MM.1S (cell line): ENCODE data around the gene TMEM154.

Source experiments
- DNase-seq: peaks from one replicate; pipeline ENCODE4 v3.0.0-alpha.2; 2015
- H2AFZ ChIP-seq: fragments of 300-600 bp; sonication (generic); 2 replicates; pipeline ENCODE4 v1.6.0; 2016; ENCODE audit warnings: antibody characterized with exemption, low read length
- H3F3A ChIP-seq: fragments of 300-600 bp; sonication (generic); 2 replicates; pipeline ENCODE4 v1.6.1; 2016; ENCODE audit warnings: mild to moderate bottlenecking, antibody characterized with exemption, low read length, moderate library complexity, mixed read lengths; ENCODE audit not compliant: insufficient read depth
- H3K27ac ChIP-seq: fragments of 300-600 bp; sonication (generic); 2 replicates; pipeline ENCODE4 v1.5.1; 2016; ENCODE audit warnings: mild to moderate bottlenecking, low read length
- H3K27me3 ChIP-seq: fragments of 300-600 bp; sonication (generic); replicated peaks from 2 replicates; pipeline ENCODE4 v1.6.0; 2016; ENCODE audit warnings: low read length; ENCODE audit not compliant: insufficient read depth
- H3K36me3 ChIP-seq: fragments of 300-600 bp; sonication (generic); replicated peaks from 2 replicates; pipeline ENCODE4 v1.6.1; 2016; ENCODE audit warnings: mild to moderate bottlenecking, low read length, mixed read lengths; ENCODE audit not compliant: insufficient read depth
- H3K4me1 ChIP-seq: fragments of 300-600 bp; sonication (generic); 2 replicates; pipeline ENCODE4 v1.6.1; 2016; ENCODE audit warnings: low read length, mixed read lengths
- H3K4me2 ChIP-seq: fragments of 300-600 bp; sonication (generic); 2 replicates; pipeline ENCODE4 v1.6.0; 2016; ENCODE audit warnings: low read depth, low read length
- H3K4me3 ChIP-seq: fragments of 300-600 bp; sonication (generic); 2 replicates; pipeline ENCODE4 v1.5.1; 2016; ENCODE audit warnings: low read length, mixed read lengths
- H3K79me2 ChIP-seq: fragments of 300-600 bp; sonication (generic); 2 replicates; pipeline ENCODE4 v1.6.1; 2016; ENCODE audit warnings: mixed run types, low read length, mixed read lengths
- H3K9ac ChIP-seq: fragments of 300-600 bp; sonication (generic); 2 replicates; pipeline ENCODE4 v1.6.1; 2016; ENCODE audit warnings: low read length, mixed read lengths
- H3K9me2 ChIP-seq: fragments of 300-600 bp; sonication (generic); replicated peaks from 2 replicates; pipeline ENCODE4 v1.6.1; 2016; ENCODE audit warnings: mild to moderate bottlenecking, low read length, mixed read lengths; ENCODE audit not compliant: insufficient read depth
- H3K9me3 ChIP-seq: fragments of 300-600 bp; sonication (generic); replicated peaks from 2 replicates; pipeline ENCODE4 v1.6.1; 2016; ENCODE audit warnings: mild to moderate bottlenecking, low read length, mixed read lengths; ENCODE audit not compliant: insufficient read depth
- H4K20me1 ChIP-seq: fragments of 300-600 bp; sonication (generic); 2 replicates; pipeline ENCODE4 v1.6.1; 2016; ENCODE audit warnings: mild to moderate bottlenecking, low read length, moderate library complexity, mixed read lengths; ENCODE audit not compliant: insufficient read depth
- CTCF ChIP-seq: fragments of 300-600 bp; sonication (generic); IDR thresholded peaks from 2 replicates; pipeline ENCODE4 v1.5.1; 2016; ENCODE audit warnings: antibody characterized with exemption, low read length, mixed read lengths
- EZH2 ChIP-seq: fragments of 300-600 bp; sonication (generic); optimal IDR thresholded peaks from 2 replicates; pipeline ENCODE3; 2017; ENCODE audit warnings: low read depth, mild to moderate bottlenecking, antibody characterized with exemption, low read length, mixed read lengths
- EZH2phosphoT487 ChIP-seq: fragments of 300-600 bp; sonication (generic); IDR thresholded peaks from 2 replicates; pipeline ENCODE4 v1.6.1; 2018; ENCODE audit warnings: antibody characterized with exemption, low read length

Gene TMEM154

DNA sequence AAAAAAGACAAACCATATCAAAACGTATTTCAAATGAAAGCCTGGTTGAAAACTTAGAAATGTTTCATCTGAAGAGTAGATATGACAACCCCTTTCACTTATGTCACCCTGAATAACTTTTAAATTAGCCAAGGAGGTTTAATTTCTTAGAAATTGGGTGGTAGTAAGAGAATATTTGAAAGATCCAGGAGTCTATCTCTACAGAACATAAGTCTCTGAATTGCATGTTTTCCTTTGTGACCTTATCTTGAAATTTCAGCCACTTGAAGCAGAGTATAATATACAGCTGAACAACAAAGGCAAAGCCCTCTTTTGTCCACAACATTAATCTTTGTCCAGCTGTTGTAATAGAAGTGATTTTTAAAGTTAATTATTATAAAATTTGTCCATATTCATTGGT is 49.5 kb downstream of the TMEM154 start:
- Histone ChIP-seq H3K9me3 (no peaks in the 10 kb centered on the region), H3K4me1 (peaks cover 9% of the 10 kb centered on the region; the same call in 1 of the 2 replicates), H3F3A (peaks cover 3% of the 10 kb centered on the region; the same call in 1 of the 2 replicates), H3K36me3 (no peaks in the 10 kb centered on the region), H3K9ac (no peak overlapping the region), H3K4me3 (no peak overlapping the region), H4K20me1 (no peaks in the 10 kb centered on the region), H2AFZ (no peak overlapping the region), H3K9me2 (no peaks in the 10 kb centered on the region), H3K27me3 (no peaks in the 10 kb centered on the region), H3K27ac (no peak overlapping the region), H3K4me2 (no peak overlapping the region), H3K79me2 (no peaks in the 10 kb centered on the region)
- TF ChIP-seq EZH2 (no peak), CTCF (no peak)
- no peak for DNase-seq

DNA sequence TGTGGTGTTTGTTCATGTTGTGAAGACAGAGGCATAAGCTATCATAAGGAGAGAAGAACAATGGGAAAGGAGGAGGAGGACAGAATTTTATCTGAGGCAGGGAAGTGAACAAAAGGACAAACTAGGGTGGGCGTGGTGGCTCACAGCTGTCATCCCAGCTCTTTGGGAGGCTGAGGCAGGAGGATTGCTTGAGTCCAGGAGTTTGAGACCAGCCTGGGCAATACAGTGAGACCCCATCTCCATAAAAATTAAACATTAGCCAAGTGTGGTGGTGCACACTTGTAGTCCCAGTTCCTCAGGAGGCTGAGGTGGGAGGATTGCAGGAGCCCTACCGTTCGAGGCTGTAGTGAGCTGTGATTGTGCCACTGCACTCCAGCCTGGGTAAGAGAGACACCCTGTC is 49.9 kb downstream of the TMEM154 start:
- Histone ChIP-seq H3F3A (peaks cover 3% of the 10 kb centered on the region; the same call in 1 of the 2 replicates), H3K27ac (no peak overlapping the region), H2AFZ (no peak overlapping the region), H3K9me3 (no peaks in the 10 kb centered on the region), H3K4me2 (no peak overlapping the region), H3K9me2 (no peaks in the 10 kb centered on the region), H3K36me3 (no peaks in the 10 kb centered on the region), H3K4me3 (no peak overlapping the region), H3K27me3 (no peaks in the 10 kb centered on the region), H4K20me1 (no peaks in the 10 kb centered on the region), H3K79me2 (no peaks in the 10 kb centered on the region), H3K9ac (no peak overlapping the region), H3K4me1 (peaks cover 9% of the 10 kb centered on the region; the same call in 1 of the 2 replicates)
- DNase-seq, result no peak
- no peak for TF ChIP-seq EZH2phosphoT487
- no peak for TF ChIP-seq CTCF
- TF ChIP-seq EZH2, result no peak

DNA sequence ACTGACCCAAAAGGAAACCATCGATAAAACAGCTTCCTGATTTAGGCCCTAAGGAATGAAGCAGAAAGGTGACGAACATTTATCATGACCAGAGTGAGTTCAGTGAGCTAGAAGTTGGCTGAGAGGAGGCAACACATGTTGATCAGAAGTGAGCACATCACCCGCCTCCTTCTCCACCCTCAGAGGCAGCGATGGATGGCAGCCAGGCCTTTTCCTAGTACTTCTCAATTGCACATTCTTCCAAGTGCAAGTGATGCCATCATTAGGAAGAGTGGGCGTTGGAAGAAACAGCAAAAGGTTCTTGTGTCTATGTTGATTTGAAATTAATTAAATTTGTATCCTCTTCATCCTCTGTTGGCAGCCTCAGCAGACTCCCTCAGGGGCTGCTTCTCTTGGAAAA is 51.7 kb downstream of the TMEM154 start:
- Histone ChIP-seq H3K79me2 (no peaks in the 10 kb centered on the region), H3K36me3 (no peaks in the 10 kb centered on the region), H3K27me3 (no peaks in the 10 kb centered on the region), H3K9ac (no peak overlapping the region), H3K9me2 (no peaks in the 10 kb centered on the region), H3K4me3 (no peak overlapping the region), H3F3A (peaks cover 3% of the 10 kb centered on the region; the same call in 1 of the 2 replicates), H3K27ac (no peak overlapping the region), H3K9me3 (no peaks in the 10 kb centered on the region), H3K4me2 (no peak overlapping the region), H3K4me1 (0 out of 2 replicates have a peak, but pooled peaks cover 4% of the 10 kb centered on the region), H2AFZ (no peak overlapping the region), H4K20me1 (no peaks in the 10 kb centered on the region)
- no peak for DNase-seq
- TF ChIP-seq EZH2phosphoT487 (no peak), CTCF (no peak), EZH2 (no peak)
